Caco-2 (cell line): ENCODE measurements around the gene C11orf58. TPM values are rescaled to one million over a fixed set of nuclear protein-coding genes. Genes with fewer than 3 reads are reported as not detected.

Experiments
- BruUV-seq: library from RNA; stranded (reverse); fragments of 400-500 nt; replicated peaks from 2 replicates; lab custom pipeline; 2021; lab: Mats Ljungman, UMichigan
- CTCF ChIA-PET: fragments of 300-600 bp; sonication (Branson Sonifier 250); formaldehyde crosslinking; loops from one replicate; lab custom pipeline; 2022; ENCODE audit warnings: antibody characterized with exemption; lab: Charles Lee
- POLR2A ChIA-PET: fragments of 300-600 bp; sonication (Branson Sonifier 250); formaldehyde crosslinking; loops from one replicate; lab custom pipeline; 2022; ENCODE audit warnings: antibody characterized with exemption; lab: Charles Lee
- DNase-seq, 2 experiments: peaks; one replicate each; pipeline versions ENCODE4 v3.0.0 to v3.0.0-alpha.2; 2020 to 2022
- H3K27me3 ChIP-seq: replicated peaks from 2 replicates; pipeline ENCODE4 v1.6.0; 2011; ENCODE audit warnings: low read length; ENCODE audit not compliant: control insufficient read depth, insufficient read depth
- H3K36me3 ChIP-seq: 2 replicates; pipeline ENCODE4 v1.5.1; 2011; ENCODE audit warnings: low read length; ENCODE audit not compliant: control insufficient read depth, insufficient read depth
- H3K4me1 ChIP-seq: fragments of 250-450 bp; sonication (Bioruptor Pico); 2 replicates; pipeline ENCODE4 v1.5.1; 2020; ENCODE audit warnings: mild to moderate bottlenecking
- H3K4me3 ChIP-seq: 2 replicates; pipeline ENCODE4 v1.5.1; 2011; ENCODE audit warnings: low read depth, mild to moderate bottlenecking, control low read depth, low read length
- H3K9me3 ChIP-seq: fragments of 250-450 bp; sonication (Bioruptor Pico); 2 replicates; pipeline ENCODE4 v1.5.1; 2020; ENCODE audit warnings: mild to moderate bottlenecking, moderate library complexity
- H3K27ac Mint-ChIP-seq: one replicate; pipeline ENCODE4 v1.8.0; 2022; ENCODE audit warnings: mixed read lengths; ENCODE audit not compliant: unreplicated experiment
- H3K27me3 Mint-ChIP-seq: one replicate; pipeline ENCODE4 v1.8.0; 2022; ENCODE audit warnings: mixed read lengths; ENCODE audit not compliant: insufficient read depth, unreplicated experiment
- H3K36me3 Mint-ChIP-seq: one replicate; pipeline ENCODE4 v1.8.0; 2022; ENCODE audit warnings: mild to moderate bottlenecking, mixed read lengths; ENCODE audit not compliant: insufficient read depth, unreplicated experiment
- H3K4me1 Mint-ChIP-seq: one replicate; pipeline ENCODE4 v1.8.0; 2022; ENCODE audit warnings: low read depth, mixed read lengths; ENCODE audit not compliant: unreplicated experiment
- H3K4me3 Mint-ChIP-seq: one replicate; pipeline ENCODE4 v1.8.0; 2022; ENCODE audit warnings: mild to moderate bottlenecking, moderate library complexity, mixed read lengths; ENCODE audit not compliant: unreplicated experiment
- H3K9me3 Mint-ChIP-seq: one replicate; pipeline ENCODE4 v1.8.0; 2022; ENCODE audit warnings: mixed read lengths; ENCODE audit not compliant: unreplicated experiment
- intact Hi-C: fragments of 100-400 bp; cut with micrococcal nuclease; formaldehyde crosslinking; loops from one replicate; pipeline ENCODE4 v1.10.0; 2022; ENCODE audit not compliant: unreplicated experiment
- total RNA-seq: library from RNA; stranded (reverse); gene quantifications from 2 replicates; pipeline ENCODE4 v1.2.3, GENCODE V29; 2022
- TF ChIP-seq, protein P1 (sequence below), 2 experiments: fragments of 200-600 bp in 1 of 2; IDR thresholded peaks; 1 replicate in 1 of 2; 2 replicates in 1 of 2; pipeline versions ENCODE4 v1.5.1 to v1.8.0; 2011 to 2022; ENCODE audit warnings: antibody characterized with exemption in 1 of 2, control low read depth in 1 of 2, inconsistent platforms in 1 of 2, low read depth in 1 of 2, low read length in 1 of 2, mild to moderate bottlenecking in 1 of 2, moderate library complexity in 1 of 2; ENCODE audit not compliant: insufficient read depth in 1 of 2, severe bottlenecking in 1 of 2, unreplicated experiment in 1 of 2

C11orf58 gene
- total RNA-seq, 1 experiment from 2014 or later: 209 TPM

- no peaks in the 10 kb centered on the region for H3K27me3 ChIP-seq
- no peaks in the 10 kb centered on the region for H3K9me3 ChIP-seq
- Mint-ChIP-seq H3K4me1 (no peaks in the 10 kb centered on the region), H3K27ac (no peak overlapping the region), H3K4me3 (no peak overlapping the region), H3K36me3 (peaks cover 86% of the 10 kb centered on the region), H3K9me3 (no peaks in the 10 kb centered on the region), H3K27me3 (no peaks in the 10 kb centered on the region)
- DNase-seq: no peak
- peaks cover 8% of the 10 kb centered on the region for H3K36me3 ChIP-seq
- ChIA-PET POLR2A (interaction anchor here (0.7 kb wide), 1 partner anchor 998 kb away, joined by 3 read pairs; no protein-coding TSS in a partner anchor), CTCF (interaction anchor here (0.6 kb wide), 1 partner anchor 361 kb away, joined by 4 read pairs; no protein-coding TSS in a partner anchor)
- intact Hi-C loops: no loop called here
- BruUV-seq: no TSS peak
- H3K4me3 ChIP-seq: no peak overlapping the region
- H3K4me1 ChIP-seq: no peaks in the 10 kb centered on the region
- TF ChIP-seq, protein P1, sequence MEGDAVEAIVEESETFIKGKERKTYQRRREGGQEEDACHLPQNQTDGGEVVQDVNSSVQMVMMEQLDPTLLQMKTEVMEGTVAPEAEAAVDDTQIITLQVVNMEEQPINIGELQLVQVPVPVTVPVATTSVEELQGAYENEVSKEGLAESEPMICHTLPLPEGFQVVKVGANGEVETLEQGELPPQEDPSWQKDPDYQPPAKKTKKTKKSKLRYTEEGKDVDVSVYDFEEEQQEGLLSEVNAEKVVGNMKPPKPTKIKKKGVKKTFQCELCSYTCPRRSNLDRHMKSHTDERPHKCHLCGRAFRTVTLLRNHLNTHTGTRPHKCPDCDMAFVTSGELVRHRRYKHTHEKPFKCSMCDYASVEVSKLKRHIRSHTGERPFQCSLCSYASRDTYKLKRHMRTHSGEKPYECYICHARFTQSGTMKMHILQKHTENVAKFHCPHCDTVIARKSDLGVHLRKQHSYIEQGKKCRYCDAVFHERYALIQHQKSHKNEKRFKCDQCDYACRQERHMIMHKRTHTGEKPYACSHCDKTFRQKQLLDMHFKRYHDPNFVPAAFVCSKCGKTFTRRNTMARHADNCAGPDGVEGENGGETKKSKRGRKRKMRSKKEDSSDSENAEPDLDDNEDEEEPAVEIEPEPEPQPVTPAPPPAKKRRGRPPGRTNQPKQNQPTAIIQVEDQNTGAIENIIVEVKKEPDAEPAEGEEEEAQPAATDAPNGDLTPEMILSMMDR (IDR thresholded peaks at IDR 0.05; ENCODE audit: insufficient read depth in 1 of 2, low read depth in 1 of 2, low read length in 1 of 2, severe bottlenecking in 1 of 2, unreplicated experiment in 1 of 2): no peak
Observed at GRCh38 chr11:16749092-16749491, 10.6 kb downstream of the C11orf58 start.

- no peak overlapping the region for H3K27ac Mint-ChIP-seq
- no peaks in the 10 kb centered on the region for H3K27me3 ChIP-seq
- ChIA-PET CTCF (interaction anchor here (0.6 kb wide), 1 partner anchor 71 kb away, joined by 3 read pairs; no protein-coding TSS in a partner anchor), POLR2A (no interaction called here)
- H3K4me3 ChIP-seq: no peak overlapping the region
- TF ChIP-seq, protein P1 (IDR thresholded peaks at IDR 0.05; ENCODE audit: insufficient read depth in 1 of 2, low read depth in 1 of 2, low read length in 1 of 2, severe bottlenecking in 1 of 2, unreplicated experiment in 1 of 2): no peak
- H3K36me3 Mint-ChIP-seq: peaks cover 86% of the 10 kb centered on the region
- H3K4me1 Mint-ChIP-seq: no peaks in the 10 kb centered on the region
- H3K9me3 ChIP-seq: no peaks in the 10 kb centered on the region
- peaks cover 9% of the 10 kb centered on the region for H3K36me3 ChIP-seq
- DNase-seq: no peak
- no TSS peak for BruUV-seq
- no peaks in the 10 kb centered on the region for H3K27me3 Mint-ChIP-seq
- H3K4me1 ChIP-seq: no peaks in the 10 kb centered on the region
- no peaks in the 10 kb centered on the region for H3K9me3 Mint-ChIP-seq
- no peak overlapping the region for H3K4me3 Mint-ChIP-seq
- intact Hi-C loops: no loop called here
Observed at GRCh38 chr11:16749666-16750065, 11.2 kb downstream of the C11orf58 start.

GRCh38 chr11:16750417-16750816, 12.0 kb downstream of the C11orf58 start:
- H3K4me1 Mint-ChIP-seq: no peaks in the 10 kb centered on the region
- H3K4me1 ChIP-seq: no peaks in the 10 kb centered on the region
- no peak overlapping the region for H3K27ac Mint-ChIP-seq
- H3K36me3 Mint-ChIP-seq: peaks cover 84% of the 10 kb centered on the region
- DNase-seq: no peak
- no peaks in the 10 kb centered on the region for H3K27me3 ChIP-seq
- intact Hi-C loops: no loop called here
- POLR2A ChIA-PET: no interaction called here
- no peaks in the 10 kb centered on the region for H3K27me3 Mint-ChIP-seq
- H3K36me3 ChIP-seq: peaks cover 9% of the 10 kb centered on the region
- BruUV-seq: no TSS peak
- no peak overlapping the region for H3K4me3 ChIP-seq
- CTCF ChIA-PET: no interaction called here
- TF ChIP-seq, protein P1 (IDR thresholded peaks at IDR 0.05; ENCODE audit: insufficient read depth in 1 of 2, low read depth in 1 of 2, low read length in 1 of 2, severe bottlenecking in 1 of 2, unreplicated experiment in 1 of 2): no peak
- no peak overlapping the region for H3K4me3 Mint-ChIP-seq
- no peaks in the 10 kb centered on the region for H3K9me3 ChIP-seq
- no peaks in the 10 kb centered on the region for H3K9me3 Mint-ChIP-seq
